ENCODE measurements around the gene EPHA1.

EPHA1 gene

GRCh38 chr7:143351060-143351459 is 57.6 kb downstream of the EPHA1 start:
- no peak for DNase-seq (ENCODE audit: low read depth)

- DNase-seq (ENCODE audit: low read depth), result no peak
Measured at GRCh38 chr7:143347950-143348349, 60.7 kb downstream of the EPHA1 start.

- no peak for DNase-seq (ENCODE audit: low read depth)
Measured at GRCh38 chr7:143346018-143346417, 62.6 kb downstream of the EPHA1 start.

GRCh38 chr7:143345428-143345900 is 63.2 kb downstream of the EPHA1 start:
- DNase-seq (ENCODE audit: low read depth), result peak; percentile 6

- DNase-seq (ENCODE audit: low read depth), result no peak
Measured at GRCh38 chr7:143343596-143343995, 65.1 kb downstream of the EPHA1 start.

GRCh38 chr7:143341842-143342241 is 66.8 kb downstream of the EPHA1 start:
- no peak for DNase-seq (ENCODE audit: low read depth)
